ENCODE data around the gene RBM38. TPM values are rescaled to one million over a fixed set of nuclear protein-coding genes. Genes with fewer than 3 reads are reported as not detected.

RBM38 gene
- total RNA-seq, 4 donors from 2014 or later = 9.6 to 15.5 (median 12.8) TPM

GRCh38 chr20:57378107-57378506 is 13.1 kb upstream of the RBM38 start:
- no peaks in the 10 kb centered on the region for H3K27me3 ChIP-seq
- H3K36me3 ChIP-seq = peaks cover 0 to 61% (median 0%) of the 10 kb centered on the region in 3 donors
- H3K27ac ChIP-seq = no peak overlapping the region
- H3K4me3 ChIP-seq = no peak overlapping the region
- no peaks in the 10 kb centered on the region for H3K4me1 ChIP-seq
- TF ChIP-seq CTCF (IDR thresholded peaks at IDR 0.05) = no peak
- TF ChIP-seq POLR2A (IDR thresholded peaks at IDR 0.05) = no peak
- no peaks in the 10 kb centered on the region for H3K9me3 ChIP-seq
- DNase-seq = no peak

GRCh38 chr20:57378646-57379262 is 12.4 kb upstream of the RBM38 start:
- Histone ChIP-seq H3K9me3 (no peaks in the 10 kb centered on the region), H3K36me3 (peaks cover 0 to 55% (median 0%) of the 10 kb centered on the region in 3 donors), H3K27ac (no peak overlapping the region), H3K27me3 (no peaks in the 10 kb centered on the region), H3K4me1 (no peaks in the 10 kb centered on the region), H3K4me3 (no peak overlapping the region)
- DNase-seq = no peak
- no peak for TF ChIP-seq POLR2A (IDR thresholded peaks at IDR 0.05)

GRCh38 chr20:57379263-57379647 is 11.9 kb upstream of the RBM38 start:
- no peak for TF ChIP-seq CTCF (IDR thresholded peaks at IDR 0.05)

GRCh38 chr20:57380081-57380750 is 11.0 kb upstream of the RBM38 start:
- Histone ChIP-seq H3K36me3 (peaks cover 0 to 40% (median 0%) of the 10 kb centered on the region in 3 donors), H3K27me3 (no peaks in the 10 kb centered on the region), H3K9me3 (no peaks in the 10 kb centered on the region), H3K4me3 (no peak overlapping the region), H3K27ac (no peak overlapping the region), H3K4me1 (no peaks in the 10 kb centered on the region)
- DNase-seq = no peak
- TF ChIP-seq POLR2A (IDR thresholded peaks at IDR 0.05) (no peak), CTCF (IDR thresholded peaks at IDR 0.05) (no peak)

More at GRCh38 chr20:57379263-57379647, 11.9 kb upstream of the RBM38 start:
- H3K4me3 ChIP-seq = no peak overlapping the region
- no peak overlapping the region for H3K27ac ChIP-seq
- no peaks in the 10 kb centered on the region for H3K27me3 ChIP-seq
- H3K9me3 ChIP-seq = no peaks in the 10 kb centered on the region
- H3K36me3 ChIP-seq = peaks cover 0 to 50% (median 0%) of the 10 kb centered on the region in 3 donors
- no peak for DNase-seq
- no peaks in the 10 kb centered on the region for H3K4me1 ChIP-seq

GRCh38 chr20:57381596-57382503 is 9.3 kb upstream of the RBM38 start:
- peak; percentile 85 to 94 (median 86) for DNase-seq
- Histone ChIP-seq H3K27me3 (no peaks in the 10 kb centered on the region), H3K4me1 (no peaks in the 10 kb centered on the region), H3K36me3 (peaks cover 0 to 25% (median 0%) of the 10 kb centered on the region in 3 donors), H3K27ac (no peak overlapping the region), H3K4me3 (no peak overlapping the region), H3K9me3 (no peaks in the 10 kb centered on the region)
- TF ChIP-seq CTCF (IDR thresholded peaks at IDR 0.05) (peak; percentile 86 to 91 (median 90)), POLR2A (IDR thresholded peaks at IDR 0.05) (no peak)

All from Peyer's patch (tissue), 4 donors.